ENCODE results near the gene ADPRH.

ADPRH gene

DNA sequence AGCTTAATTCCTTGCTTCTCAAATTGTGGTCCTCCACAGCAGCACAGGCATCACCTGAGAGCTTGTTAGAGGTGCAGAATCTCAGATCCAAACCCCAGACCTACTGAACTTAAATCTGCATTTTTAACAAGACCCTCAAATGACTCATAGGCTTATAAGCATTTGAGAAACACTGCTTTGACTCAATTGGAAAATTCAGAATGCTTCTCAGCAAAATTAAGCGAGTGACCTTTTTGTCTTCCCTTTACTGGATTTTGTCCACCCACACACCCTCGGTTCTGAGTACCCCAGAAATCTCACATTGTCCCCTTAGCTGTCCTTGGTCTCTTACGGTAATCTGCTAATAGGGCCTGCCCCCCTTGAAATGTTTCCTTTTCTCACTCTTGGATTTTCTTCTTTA, 37.7 kb upstream of the ADPRH start:
- CTCF ChIA-PET: interaction anchor here (1.0 kb wide), 1 partner anchor 301 kb away, joined by 3 read pairs; the partner anchor contains the start of gene B4GALT4
- POLR2A ChIA-PET: interaction anchor here (1.0 kb wide), 1 partner anchor 14 kb away, joined by 3 read pairs; no protein-coding TSS in a partner anchor
- H3K27me3 ChIP-seq (replicated peaks in 2 of 5; ENCODE audit: control insufficient read depth in 4 of 5, insufficient read depth in 5 of 5, low read length in 4 of 5): no peaks in the 10 kb centered on the region
- H3K4me3 ChIP-seq (ENCODE audit: control insufficient read depth in 1 of 7, extremely low read depth in 1 of 7, insufficient read depth in 4 of 7, low read depth in 2 of 7, low read length in 6 of 7): no peak overlapping the region
- peaks cover 0 to 3% (median 0%) of the 10 kb centered on the region in 5 experiments for H3K9me3 ChIP-seq (ENCODE audit: control extremely low read depth in 1 of 5, control insufficient read depth in 4 of 5, insufficient read depth in 2 of 5, low read depth in 1 of 5, low read length in 4 of 5)
- no peak overlapping the region for H3K27ac ChIP-seq (ENCODE audit: insufficient read depth in 1 of 2, low read depth in 1 of 2, low read length in 2 of 2, poor library complexity in 1 of 2, severe bottlenecking in 2 of 2)
- no peaks in the 10 kb centered on the region for H3K4me1 ChIP-seq (ENCODE audit: control extremely low read depth in 1 of 4, control insufficient read depth in 4 of 4, insufficient read depth in 4 of 4, low read length in 3 of 4)
- DNase-seq: no peak
- no peaks in the 10 kb centered on the region for H3K36me3 ChIP-seq (ENCODE audit: control insufficient read depth in 4 of 4, insufficient read depth in 4 of 4, low read length in 3 of 4)
- WGBS (ENCODE audit: insufficient coverage): 100% methylated on average over 3 of the region's 3 CpGs

DNA sequence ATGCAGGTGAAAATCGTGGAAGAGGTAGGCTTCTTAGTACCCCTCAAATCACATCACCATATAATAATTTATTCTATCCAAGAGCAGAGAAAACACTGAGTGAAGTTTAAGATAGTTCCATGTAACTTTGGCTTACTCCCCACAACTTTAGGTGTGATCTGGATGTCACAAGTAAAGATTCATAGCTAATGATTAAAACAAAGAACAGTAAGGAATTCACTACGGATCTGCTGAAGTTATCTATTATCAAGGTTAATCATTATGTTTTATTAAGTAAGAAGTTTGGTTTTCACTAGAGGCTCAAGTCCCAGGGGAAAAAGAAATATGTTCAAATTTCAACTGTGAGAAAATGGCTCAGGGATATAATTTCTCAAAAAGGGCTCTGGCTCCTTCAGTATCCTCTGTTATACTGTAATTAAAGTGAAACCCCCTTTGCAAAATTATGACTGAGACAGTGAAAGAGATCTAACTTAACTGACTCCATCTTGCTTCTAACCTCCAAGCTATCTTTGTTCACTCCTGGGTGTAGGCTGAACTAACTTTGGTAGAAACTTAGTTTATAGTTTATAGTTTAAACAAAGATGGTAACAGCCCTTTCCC, 37.0 kb upstream of the ADPRH start:
- Histone ChIP-seq H3K9me3 (ENCODE audit: control extremely low read depth in 1 of 5, control insufficient read depth in 4 of 5, insufficient read depth in 2 of 5, low read depth in 1 of 5, low read length in 4 of 5) (peaks cover 0 to 3% (median 0%) of the 10 kb centered on the region in 5 experiments), H3K27me3 (replicated peaks in 2 of 5; ENCODE audit: control insufficient read depth in 4 of 5, insufficient read depth in 5 of 5, low read length in 4 of 5) (no peaks in the 10 kb centered on the region), H3K4me3 (ENCODE audit: control insufficient read depth in 1 of 7, extremely low read depth in 1 of 7, insufficient read depth in 4 of 7, low read depth in 2 of 7, low read length in 6 of 7) (no peak overlapping the region), H3K4me1 (ENCODE audit: control extremely low read depth in 1 of 4, control insufficient read depth in 4 of 4, insufficient read depth in 4 of 4, low read length in 3 of 4) (no peaks in the 10 kb centered on the region), H3K27ac (ENCODE audit: insufficient read depth in 1 of 2, low read depth in 1 of 2, low read length in 2 of 2, poor library complexity in 1 of 2, severe bottlenecking in 2 of 2) (no peak overlapping the region), H3K36me3 (ENCODE audit: control insufficient read depth in 4 of 4, insufficient read depth in 4 of 4, low read length in 3 of 4) (no peaks in the 10 kb centered on the region)
- no CpG with 5 or more reads among the region's 2 CpGs for WGBS (ENCODE audit: insufficient coverage)
- CTCF ChIA-PET: interaction anchor here (1.0 kb wide), 1 partner anchor 302 kb away, joined by 3 read pairs; the partner anchor contains the start of gene B4GALT4
- POLR2A ChIA-PET: interaction anchor here (1.0 kb wide), 1 partner anchor 13 kb away, joined by 3 read pairs; no protein-coding TSS in a partner anchor
- DNase-seq: no peak

DNA sequence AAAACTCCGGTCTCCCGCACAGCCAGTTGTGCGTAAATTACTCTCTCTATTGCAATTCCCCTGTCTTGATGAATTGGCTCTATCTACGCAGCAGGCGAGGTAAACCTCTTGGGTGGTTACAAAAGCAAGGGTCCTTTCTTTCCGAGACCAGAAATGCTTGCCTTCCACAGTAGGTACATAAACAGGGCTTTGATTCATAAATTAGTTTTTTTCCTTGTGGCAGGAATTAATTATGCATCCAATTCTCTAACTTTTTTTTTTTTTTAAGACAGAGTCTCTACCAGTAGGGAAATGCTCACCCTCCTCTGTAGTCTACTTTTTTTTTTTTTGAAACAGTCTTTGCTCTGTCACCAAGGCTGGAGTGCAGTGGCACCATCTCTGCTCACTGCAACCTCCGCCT, 36.1 kb upstream of the ADPRH start:
- DNase-seq: no peak
- POLR2A ChIA-PET: no interaction called here
- H3K27me3 ChIP-seq (replicated peaks in 2 of 5; ENCODE audit: control insufficient read depth in 4 of 5, insufficient read depth in 5 of 5, low read length in 4 of 5): no peaks in the 10 kb centered on the region
- WGBS (ENCODE audit: insufficient coverage): 93% methylated on average over 6 of the region's 7 CpGs
- H3K4me1 ChIP-seq (ENCODE audit: control extremely low read depth in 1 of 4, control insufficient read depth in 4 of 4, insufficient read depth in 4 of 4, low read length in 3 of 4): no peaks in the 10 kb centered on the region
- no peak overlapping the region for H3K4me3 ChIP-seq (ENCODE audit: control insufficient read depth in 1 of 7, extremely low read depth in 1 of 7, insufficient read depth in 4 of 7, low read depth in 2 of 7, low read length in 6 of 7)
- H3K27ac ChIP-seq (ENCODE audit: insufficient read depth in 1 of 2, low read depth in 1 of 2, low read length in 2 of 2, poor library complexity in 1 of 2, severe bottlenecking in 2 of 2): no peak overlapping the region
- no peaks in the 10 kb centered on the region for H3K36me3 ChIP-seq (ENCODE audit: control insufficient read depth in 4 of 4, insufficient read depth in 4 of 4, low read length in 3 of 4)
- CTCF ChIA-PET: no interaction called here
- peaks cover 0 to 3% (median 0%) of the 10 kb centered on the region in 5 experiments for H3K9me3 ChIP-seq (ENCODE audit: control extremely low read depth in 1 of 5, control insufficient read depth in 4 of 5, insufficient read depth in 2 of 5, low read depth in 1 of 5, low read length in 4 of 5)

DNA sequence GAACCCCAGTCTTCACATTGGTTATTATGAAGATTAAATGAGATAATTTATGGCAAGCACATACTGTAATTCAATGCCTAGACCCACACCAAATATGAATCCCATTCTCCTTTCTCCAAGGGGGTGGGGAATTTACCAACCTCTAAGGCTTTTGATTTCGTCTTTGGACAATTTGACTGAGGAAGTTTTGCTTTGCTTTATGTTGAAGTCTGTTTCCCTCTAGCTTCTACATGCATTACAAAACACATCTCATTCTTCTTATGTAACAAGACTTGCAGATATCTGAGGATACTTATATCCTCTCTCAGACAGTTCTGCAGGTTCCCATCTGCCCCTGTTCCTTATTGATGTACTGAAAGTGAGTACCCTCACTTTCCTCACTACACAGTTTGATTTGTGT, 32.1 kb upstream of the ADPRH start:
- Histone ChIP-seq H3K4me1 (ENCODE audit: control extremely low read depth in 1 of 4, control insufficient read depth in 4 of 4, insufficient read depth in 4 of 4, low read length in 3 of 4) (no peaks in the 10 kb centered on the region), H3K27ac (ENCODE audit: insufficient read depth in 1 of 2, low read depth in 1 of 2, low read length in 2 of 2, poor library complexity in 1 of 2, severe bottlenecking in 2 of 2) (no peak overlapping the region), H3K9me3 (ENCODE audit: control extremely low read depth in 1 of 5, control insufficient read depth in 4 of 5, insufficient read depth in 2 of 5, low read depth in 1 of 5, low read length in 4 of 5) (peaks cover 0 to 3% (median 0%) of the 10 kb centered on the region in 5 experiments), H3K36me3 (ENCODE audit: control insufficient read depth in 4 of 4, insufficient read depth in 4 of 4, low read length in 3 of 4) (no peaks in the 10 kb centered on the region), H3K4me3 (ENCODE audit: control insufficient read depth in 1 of 7, extremely low read depth in 1 of 7, insufficient read depth in 4 of 7, low read depth in 2 of 7, low read length in 6 of 7) (no peak overlapping the region), H3K27me3 (replicated peaks in 2 of 5; ENCODE audit: control insufficient read depth in 4 of 5, insufficient read depth in 5 of 5, low read length in 4 of 5) (no peaks in the 10 kb centered on the region)
- CTCF ChIA-PET: interaction anchor here (1.1 kb wide), 1 partner anchor 27 kb away, joined by 3 read pairs; no protein-coding TSS in a partner anchor
- WGBS (ENCODE audit: insufficient coverage): no CpG with 5 or more reads among the region's 1 CpG
- no peak for DNase-seq
- POLR2A ChIA-PET: interaction anchor here (0.6 kb wide), 1 partner anchor 16 kb away, joined by 3 read pairs; no protein-coding TSS in a partner anchor

DNA sequence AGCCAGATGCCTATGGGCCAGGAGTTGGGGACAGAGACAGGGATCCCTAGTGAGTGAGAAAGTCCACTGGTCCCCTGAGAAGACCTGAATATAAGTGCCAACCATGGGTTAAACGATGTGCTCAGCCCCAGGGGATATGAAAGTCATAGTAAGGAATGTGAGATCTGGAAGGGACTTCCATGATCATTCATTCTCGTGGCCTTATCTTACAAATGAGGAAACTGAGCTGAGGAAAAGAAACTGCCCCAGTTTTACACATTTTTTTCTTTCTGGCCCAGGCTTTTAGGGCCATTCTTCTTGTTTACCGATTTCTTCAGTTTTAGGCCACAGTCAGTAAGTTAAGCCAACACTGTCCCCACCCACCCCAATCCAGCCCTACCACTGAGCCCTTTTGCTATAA, 31.0 kb upstream of the ADPRH start:
- Histone ChIP-seq H3K4me3 (ENCODE audit: control insufficient read depth in 1 of 7, extremely low read depth in 1 of 7, insufficient read depth in 4 of 7, low read depth in 2 of 7, low read length in 6 of 7) (no peak overlapping the region), H3K4me1 (ENCODE audit: control extremely low read depth in 1 of 4, control insufficient read depth in 4 of 4, insufficient read depth in 4 of 4, low read length in 3 of 4) (no peaks in the 10 kb centered on the region), H3K9me3 (ENCODE audit: control extremely low read depth in 1 of 5, control insufficient read depth in 4 of 5, insufficient read depth in 2 of 5, low read depth in 1 of 5, low read length in 4 of 5) (no peaks in the 10 kb centered on the region), H3K27me3 (replicated peaks in 2 of 5; ENCODE audit: control insufficient read depth in 4 of 5, insufficient read depth in 5 of 5, low read length in 4 of 5) (no peaks in the 10 kb centered on the region), H3K36me3 (ENCODE audit: control insufficient read depth in 4 of 4, insufficient read depth in 4 of 4, low read length in 3 of 4) (no peaks in the 10 kb centered on the region), H3K27ac (ENCODE audit: insufficient read depth in 1 of 2, low read depth in 1 of 2, low read length in 2 of 2, poor library complexity in 1 of 2, severe bottlenecking in 2 of 2) (no peak overlapping the region)
- ChIA-PET POLR2A (no interaction called here), CTCF (interaction anchor here (1.2 kb wide), 1 partner anchor 18 kb away, joined by 3 read pairs; no protein-coding TSS in a partner anchor)
- WGBS (ENCODE audit: insufficient coverage): 64% methylated on average over 3 of the region's 3 CpGs
- no peak for DNase-seq

DNA sequence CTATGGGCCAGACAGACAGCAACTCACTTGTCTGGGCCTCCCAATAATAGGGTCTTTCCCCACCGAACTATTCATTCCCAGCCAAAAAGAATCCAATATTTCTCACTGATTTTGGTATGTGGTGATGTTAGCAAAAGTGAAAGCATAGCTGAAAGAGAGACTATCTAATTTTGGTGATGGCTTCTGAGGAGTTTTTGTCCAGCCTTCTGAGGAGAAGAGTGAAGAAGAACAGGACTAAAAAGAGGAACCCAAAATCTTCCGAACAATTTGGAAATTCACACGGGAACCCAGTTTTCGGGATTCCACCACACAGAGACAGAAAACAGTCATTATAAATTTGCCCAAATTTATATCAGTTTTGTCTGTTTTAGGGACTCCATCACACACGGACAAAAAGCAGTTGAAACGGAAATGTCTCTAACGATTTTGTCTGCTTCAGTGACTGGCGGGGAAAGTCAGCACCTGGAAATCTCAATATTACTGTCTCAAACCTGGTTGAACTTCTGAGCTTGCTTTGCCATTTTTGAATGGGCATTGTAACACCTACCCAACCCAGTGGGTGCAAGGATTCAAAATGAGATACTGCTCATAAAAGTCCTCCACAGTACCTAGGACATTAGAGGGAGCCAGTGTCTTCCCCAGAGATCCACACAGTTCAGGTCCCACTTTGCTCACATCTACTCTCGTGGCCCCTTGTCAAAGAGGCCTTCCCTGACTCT, 28.9 kb upstream of the ADPRH start:
- Histone ChIP-seq H3K4me1 (ENCODE audit: control extremely low read depth in 1 of 4, control insufficient read depth in 4 of 4, insufficient read depth in 4 of 4, low read length in 3 of 4) (peaks cover 0 to 12% (median 11%) of the 10 kb centered on the region in 4 experiments), H3K27me3 (replicated peaks in 2 of 5; ENCODE audit: control insufficient read depth in 4 of 5, insufficient read depth in 5 of 5, low read length in 4 of 5) (no peaks in the 10 kb centered on the region), H3K27ac (ENCODE audit: insufficient read depth in 1 of 2, low read depth in 1 of 2, low read length in 2 of 2, poor library complexity in 1 of 2, severe bottlenecking in 2 of 2) (no peak overlapping the region), H3K36me3 (ENCODE audit: control insufficient read depth in 4 of 4, insufficient read depth in 4 of 4, low read length in 3 of 4) (no peaks in the 10 kb centered on the region), H3K9me3 (ENCODE audit: control extremely low read depth in 1 of 5, control insufficient read depth in 4 of 5, insufficient read depth in 2 of 5, low read depth in 1 of 5, low read length in 4 of 5) (no peaks in the 10 kb centered on the region), H3K4me3 (ENCODE audit: control insufficient read depth in 1 of 7, extremely low read depth in 1 of 7, insufficient read depth in 4 of 7, low read depth in 2 of 7, low read length in 6 of 7) (no peak overlapping the region)
- 100% methylated on average over 5 of the region's 9 CpGs for WGBS (ENCODE audit: insufficient coverage)
- ChIA-PET CTCF (interaction anchor here (1.6 kb wide), 1 partner anchor 10 kb away, joined by 9 read pairs; no protein-coding TSS in a partner anchor), POLR2A (no interaction called here)
- no peak for DNase-seq

DNA sequence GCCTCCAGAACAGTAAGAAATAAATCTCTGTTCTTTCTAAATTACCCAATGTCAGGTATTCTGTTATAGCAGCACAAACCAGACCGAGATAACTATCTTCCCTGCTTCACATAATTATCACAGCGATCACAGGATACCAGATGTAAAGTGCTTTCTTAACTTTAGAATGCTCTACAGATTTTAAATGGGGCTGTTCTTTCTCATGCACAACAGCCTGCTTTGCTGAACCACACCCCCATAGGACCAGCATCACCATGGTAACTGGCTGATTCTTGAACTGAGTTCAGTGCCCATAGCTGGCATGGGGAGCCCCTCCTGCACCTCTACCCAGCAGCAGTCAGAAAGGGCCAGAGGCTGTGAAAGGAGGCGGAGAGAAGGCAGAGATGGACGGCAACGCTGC, 27.7 kb upstream of the ADPRH start:
- H3K4me3 ChIP-seq (ENCODE audit: control insufficient read depth in 1 of 7, extremely low read depth in 1 of 7, insufficient read depth in 4 of 7, low read depth in 2 of 7, low read length in 6 of 7): no peak overlapping the region
- no peaks in the 10 kb centered on the region for H3K36me3 ChIP-seq (ENCODE audit: control insufficient read depth in 4 of 4, insufficient read depth in 4 of 4, low read length in 3 of 4)
- H3K27ac ChIP-seq (ENCODE audit: insufficient read depth in 1 of 2, low read depth in 1 of 2, low read length in 2 of 2, poor library complexity in 1 of 2, severe bottlenecking in 2 of 2): no peak overlapping the region
- ChIA-PET POLR2A (no interaction called here), CTCF (no interaction called here)
- no peaks in the 10 kb centered on the region for H3K27me3 ChIP-seq (replicated peaks in 2 of 5; ENCODE audit: control insufficient read depth in 4 of 5, insufficient read depth in 5 of 5, low read length in 4 of 5)
- 100% methylated on average over 3 of the region's 5 CpGs for WGBS (ENCODE audit: insufficient coverage)
- no peaks in the 10 kb centered on the region for H3K9me3 ChIP-seq (ENCODE audit: control extremely low read depth in 1 of 5, control insufficient read depth in 4 of 5, insufficient read depth in 2 of 5, low read depth in 1 of 5, low read length in 4 of 5)
- no peak for DNase-seq
- peaks cover 0 to 19% (median 17%) of the 10 kb centered on the region in 4 experiments for H3K4me1 ChIP-seq (ENCODE audit: control extremely low read depth in 1 of 4, control insufficient read depth in 4 of 4, insufficient read depth in 4 of 4, low read length in 3 of 4)
